HG03460 (cell line): ENCODE data around the gene RERGL.
"Not testable (repeated sequence)": the region's sequence is repeated elsewhere in the genome, so short reads cannot be mapped to it uniquely, and the experiment has no call there.

ENCODE experiments used
- ATAC-seq: cut with Tn5 transposase; IDR thresholded peaks from one replicate; pipeline ENCODE4 v1.9.1; 2021; ENCODE audit not compliant: unreplicated experiment

RERGL gene, protein sequence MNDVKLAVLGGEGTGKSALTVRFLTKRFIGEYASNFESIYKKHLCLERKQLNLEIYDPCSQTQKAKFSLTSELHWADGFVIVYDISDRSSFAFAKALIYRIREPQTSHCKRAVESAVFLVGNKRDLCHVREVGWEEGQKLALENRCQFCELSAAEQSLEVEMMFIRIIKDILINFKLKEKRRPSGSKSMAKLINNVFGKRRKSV

DNA sequence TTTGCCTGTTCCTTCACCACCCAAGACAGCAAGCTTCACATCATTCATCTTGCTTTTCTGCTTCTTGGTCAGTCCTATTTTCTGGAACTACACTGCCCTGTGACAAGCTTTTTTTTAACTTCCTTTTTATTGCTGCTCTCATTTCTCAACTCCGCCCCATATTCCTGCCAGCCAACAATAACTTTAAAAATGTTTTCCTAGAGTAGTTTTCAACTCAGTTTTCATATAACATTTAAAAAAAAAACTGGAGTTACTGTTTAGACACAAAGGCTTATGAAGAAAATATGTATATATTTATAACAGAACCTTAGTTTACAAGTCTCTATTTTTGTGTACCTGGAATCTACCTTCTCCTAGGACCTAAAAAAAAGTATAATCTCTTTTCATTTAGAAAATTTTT, at the start of gene RERGL:
Gene RERGL (minus strand): TSS at position 101 of the 400 bp plus-strand sequence. CDS start 53 bp downstream, at position 48.
- ATAC-seq, result no peak

DNA sequence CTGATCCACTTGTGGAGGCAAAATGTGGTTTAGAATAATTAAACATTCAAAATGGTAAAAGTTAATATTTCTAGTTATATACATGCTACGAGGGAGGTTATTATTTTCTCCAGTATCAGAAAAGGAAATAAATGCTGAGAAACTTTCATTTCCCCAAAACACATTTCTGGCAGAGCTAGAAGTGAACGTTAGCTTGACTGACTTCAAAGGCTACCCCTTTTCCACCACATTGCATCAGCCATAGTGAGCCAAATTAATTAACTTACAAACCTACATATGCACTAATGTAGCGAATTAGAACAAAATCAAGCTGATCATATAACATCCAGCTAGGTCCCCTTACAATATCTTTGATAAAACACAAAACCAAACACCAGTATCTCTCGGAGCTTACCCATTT, 49.3 kb upstream of the RERGL start:
- no peak for ATAC-seq

DNA sequence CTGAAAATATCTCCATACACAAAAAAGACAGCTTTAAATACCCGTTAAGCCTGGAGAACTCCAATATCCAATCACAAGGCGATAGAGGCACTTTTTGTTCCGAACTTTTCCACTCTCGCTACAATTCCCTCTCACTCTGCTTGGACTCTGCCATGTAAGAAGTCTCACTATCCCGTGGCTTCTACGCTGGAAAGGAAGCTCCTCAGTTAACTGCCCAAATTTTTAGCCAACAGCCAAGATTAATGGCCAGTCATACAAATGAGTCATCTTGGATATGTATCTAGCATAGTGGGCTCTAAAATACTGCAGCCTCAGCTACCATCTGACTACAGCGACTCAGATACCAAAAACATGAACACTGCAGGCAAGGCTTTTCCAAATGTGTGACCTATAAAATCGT, 45.5 kb upstream of the RERGL start:
- ATAC-seq, result no peak

DNA sequence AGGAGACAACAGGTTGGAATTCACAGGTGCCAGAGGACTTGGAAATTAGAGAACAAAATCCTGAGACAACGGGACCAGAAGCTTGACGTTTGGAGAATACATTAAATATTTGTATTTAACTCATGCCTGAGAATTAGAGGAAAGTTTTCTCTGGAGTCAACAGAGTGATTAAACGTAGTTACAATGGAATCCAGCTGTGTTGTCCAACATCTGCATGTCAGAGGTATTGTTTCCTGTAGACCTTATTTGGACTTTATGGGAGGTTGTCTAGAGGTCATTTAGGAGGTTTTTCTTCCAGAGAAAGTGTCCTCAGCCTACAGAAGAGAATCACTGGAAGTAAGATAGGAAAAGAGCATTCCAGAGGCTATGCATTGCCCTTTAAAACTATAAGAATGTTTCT, 45.1 kb upstream of the RERGL start:
- no peak for ATAC-seq

DNA sequence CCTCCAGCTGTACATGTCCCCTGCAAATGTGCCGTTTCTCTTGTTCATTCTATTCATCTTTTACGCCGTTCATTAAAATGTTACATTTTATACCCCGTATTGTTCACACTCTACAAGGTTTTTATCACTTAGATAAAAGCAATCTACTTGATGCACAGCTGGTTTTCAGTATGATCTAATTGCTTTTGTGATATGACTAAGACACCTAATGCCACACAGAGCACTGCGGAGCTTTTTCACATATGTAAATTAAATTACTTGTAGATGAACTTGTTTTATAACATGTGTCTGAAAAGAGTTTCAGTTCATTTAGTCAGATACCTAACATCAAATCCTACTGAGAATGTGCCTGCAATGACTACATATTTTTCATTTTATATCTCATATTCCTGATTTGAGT, 40.9 kb upstream of the RERGL start:
- no peak for ATAC-seq

DNA sequence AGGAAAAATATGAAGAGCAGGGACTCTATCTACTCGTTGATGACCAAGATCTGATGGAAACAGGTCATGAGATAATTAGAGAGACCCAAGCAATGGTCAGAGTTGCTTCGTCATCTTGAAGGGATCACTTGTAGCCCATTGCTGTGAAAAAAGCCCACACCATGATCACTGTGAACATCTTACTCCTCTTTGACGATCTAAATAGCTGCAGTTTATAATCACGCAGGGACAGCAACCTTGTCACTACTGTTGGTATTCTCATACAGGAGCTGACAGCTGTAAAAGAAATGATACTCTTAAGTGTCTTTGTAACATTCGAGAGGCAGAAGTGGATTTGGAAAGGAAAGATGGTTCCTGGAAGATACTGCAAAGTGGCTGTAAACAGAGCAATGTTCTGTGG, 33.7 kb upstream of the RERGL start:
- ATAC-seq, result no peak

DNA sequence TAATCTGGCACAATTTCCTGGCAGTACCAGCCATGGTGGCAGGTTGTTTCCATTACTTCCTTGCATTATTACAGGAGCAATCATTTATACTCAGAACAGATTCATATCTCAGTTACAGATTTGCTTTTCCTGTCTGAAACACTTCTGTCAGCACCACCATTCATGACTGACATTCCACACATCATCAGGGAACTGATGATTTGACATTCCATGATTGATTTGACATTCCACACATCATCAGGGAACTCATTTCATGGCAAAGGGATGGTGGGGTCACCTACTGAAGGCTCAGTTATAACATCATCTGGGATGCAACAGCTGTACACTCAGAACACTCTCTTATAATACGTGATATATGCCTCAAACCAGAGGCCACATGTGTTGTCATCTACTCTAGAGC, 30.9 kb upstream of the RERGL start:
- no peak for ATAC-seq

DNA sequence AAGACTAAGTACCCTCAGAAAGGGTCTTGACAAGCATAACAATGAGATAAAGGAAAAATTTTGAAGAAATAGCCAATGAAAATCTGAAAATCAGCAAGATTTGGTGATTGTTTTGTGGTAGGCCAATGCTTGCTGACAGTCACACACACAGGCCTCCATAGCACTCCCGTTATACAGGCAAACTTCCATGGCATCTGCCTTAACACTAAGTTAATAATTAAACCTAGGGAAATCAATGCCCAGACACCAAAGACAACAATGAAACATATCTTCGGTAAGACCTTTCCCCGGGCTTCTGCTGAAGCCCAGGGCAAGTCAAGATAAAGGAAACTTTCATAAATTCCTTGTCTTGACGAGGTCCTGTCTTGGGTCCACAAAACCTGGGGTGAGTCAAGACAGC, 18.6 kb upstream of the RERGL start:
- ATAC-seq, result no peak

DNA sequence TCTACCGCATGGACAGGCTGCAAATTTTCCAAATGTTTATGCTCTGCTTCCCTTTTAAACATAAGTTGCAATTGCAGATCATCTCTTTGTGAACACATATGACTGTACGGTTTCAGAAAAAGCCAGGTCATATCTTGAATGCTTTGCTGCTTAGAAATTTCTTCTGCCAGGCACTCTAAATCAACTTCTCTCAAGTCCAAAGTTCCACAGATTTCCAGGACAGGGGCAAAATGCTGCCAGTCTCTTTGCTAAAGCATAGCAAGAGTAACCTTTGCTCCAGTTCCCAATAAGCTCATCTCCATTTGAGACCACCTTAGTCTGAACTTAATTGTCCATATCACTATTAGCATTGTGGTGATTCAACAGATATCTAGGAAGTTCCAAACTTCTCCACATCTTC, 13.6 kb upstream of the RERGL start:
- no peak for ATAC-seq

DNA sequence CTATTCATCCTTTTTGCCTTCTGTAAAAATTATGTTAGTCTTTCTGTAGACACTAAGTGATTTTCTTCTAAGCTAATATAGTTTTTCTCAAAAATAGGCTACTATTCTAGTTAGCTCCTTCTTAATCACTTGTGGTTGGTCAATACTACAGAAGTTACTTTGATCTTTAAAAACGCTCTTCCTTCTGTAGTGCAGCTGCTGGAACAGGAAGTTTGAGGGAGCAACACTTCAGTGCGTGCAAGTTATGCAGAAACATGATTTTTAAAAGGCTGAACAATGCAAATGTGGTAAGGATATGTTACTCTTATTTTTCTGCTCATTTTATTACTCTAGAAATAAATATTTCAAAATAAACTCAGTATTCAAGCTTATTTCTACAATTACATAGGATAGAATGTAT, 11.1 kb upstream of the RERGL start:
- ATAC-seq, result no peak

DNA sequence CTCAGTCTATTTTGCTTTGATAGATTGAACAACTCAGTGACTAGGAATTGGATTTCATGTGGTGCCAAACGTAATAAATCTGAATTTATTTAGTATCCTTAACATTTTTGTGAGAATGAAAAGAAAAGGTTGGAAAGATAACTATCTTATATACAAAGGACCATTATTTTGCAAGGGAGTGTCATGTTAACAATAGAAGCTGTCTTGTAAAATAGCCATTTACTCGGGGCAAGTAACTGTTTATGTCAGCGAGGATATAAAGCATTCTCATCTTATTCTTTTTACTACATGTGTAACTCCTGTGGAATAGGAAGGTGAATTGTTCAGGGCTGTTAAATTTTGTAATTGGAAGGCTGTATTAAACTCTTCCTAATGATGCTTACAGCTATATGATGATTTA, 5.9 kb downstream of the RERGL start:
- no peak for ATAC-seq

DNA sequence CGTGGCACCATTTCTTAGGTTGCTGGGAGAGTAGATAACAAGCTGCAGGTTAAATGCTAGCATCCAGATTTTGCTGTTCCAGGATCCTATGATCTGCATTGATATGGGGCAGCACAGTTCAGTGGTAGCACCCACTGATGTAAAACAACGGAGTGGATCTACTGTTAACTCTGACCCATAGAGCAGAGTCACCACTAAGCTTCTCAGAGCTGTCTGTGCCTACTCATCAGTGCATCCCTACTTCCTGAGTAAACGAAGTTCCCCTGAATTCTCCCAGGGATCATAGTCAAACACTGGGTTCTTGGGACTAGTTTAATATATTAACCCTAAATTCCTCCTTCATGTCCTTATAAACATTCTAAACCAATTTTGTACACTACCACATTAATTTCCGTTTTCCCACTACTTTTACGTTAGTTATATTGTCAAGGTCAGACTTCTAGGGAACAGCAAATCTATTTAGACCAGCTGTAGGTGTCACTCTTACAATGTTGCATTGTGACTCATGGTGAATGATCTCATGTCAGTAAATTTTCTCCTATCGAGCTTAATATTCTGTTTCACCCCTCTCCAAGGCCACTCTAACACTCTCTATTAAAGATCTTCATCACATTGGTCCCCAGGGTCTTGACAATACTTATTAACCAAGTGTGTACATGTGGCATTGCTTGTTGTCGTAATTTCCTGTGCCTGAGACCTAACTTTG, 10.3 kb downstream of the RERGL start:
- ATAC-seq, result no peak

DNA sequence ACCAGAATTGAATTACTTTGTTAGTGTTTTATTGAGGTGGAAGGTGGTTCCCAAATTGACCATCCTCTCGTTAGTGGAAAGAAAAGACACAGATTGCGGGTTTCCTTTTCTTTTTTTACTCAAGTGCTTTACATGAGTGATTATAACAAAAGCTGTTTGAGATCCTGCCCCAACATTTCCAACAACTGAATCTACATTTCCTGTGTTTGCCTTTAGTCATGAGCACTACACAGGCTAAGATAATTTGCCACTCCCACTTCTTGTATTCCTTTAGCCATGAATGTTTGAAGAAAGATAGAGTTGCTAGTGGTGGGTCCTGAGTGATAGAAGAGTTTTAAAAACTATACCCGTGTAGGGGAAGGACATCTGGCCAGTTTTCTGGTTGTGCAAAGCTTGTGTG, 16.0 kb downstream of the RERGL start:
- no peak for ATAC-seq

DNA sequence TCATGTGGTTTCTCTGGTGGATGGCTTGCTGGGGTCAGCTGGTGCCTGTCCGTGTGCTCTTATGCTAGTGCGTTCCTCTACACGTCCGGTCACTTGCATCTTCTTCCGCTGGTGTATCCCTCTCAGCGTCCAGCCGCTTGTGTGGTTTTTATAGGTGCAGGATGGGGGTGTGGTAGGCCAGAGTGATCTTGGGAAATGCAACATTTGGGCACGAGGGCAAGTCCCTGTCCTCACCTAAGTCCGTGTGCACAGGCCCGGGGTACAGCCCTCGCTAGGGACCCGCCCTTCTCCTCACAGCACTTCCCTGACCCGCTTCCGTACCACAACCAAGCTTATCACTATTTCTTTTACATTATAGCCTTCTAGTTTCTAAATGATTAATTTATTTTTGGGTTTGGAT, 17.3 kb downstream of the RERGL start:
- no peak for ATAC-seq

DNA sequence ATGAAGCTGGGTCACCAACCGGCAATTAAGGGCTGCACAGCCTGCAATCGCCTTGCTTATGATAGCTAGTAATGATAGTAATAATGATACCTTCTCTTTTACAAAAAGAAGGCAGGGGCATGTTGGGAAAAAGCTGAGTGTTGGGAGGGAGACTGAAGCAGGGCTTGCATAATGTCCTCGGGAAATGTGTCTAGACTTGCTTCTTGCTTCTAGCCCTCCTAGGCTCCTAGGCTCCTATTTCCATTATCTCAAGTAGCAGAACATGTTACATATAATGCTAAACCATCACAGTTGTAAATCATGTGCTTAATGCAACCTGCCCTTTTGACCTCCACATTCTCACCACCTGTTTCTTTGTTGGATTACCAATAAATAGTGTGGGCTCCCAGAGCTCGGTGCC, 18.7 kb downstream of the RERGL start:
- ATAC-seq, result no peak

DNA sequence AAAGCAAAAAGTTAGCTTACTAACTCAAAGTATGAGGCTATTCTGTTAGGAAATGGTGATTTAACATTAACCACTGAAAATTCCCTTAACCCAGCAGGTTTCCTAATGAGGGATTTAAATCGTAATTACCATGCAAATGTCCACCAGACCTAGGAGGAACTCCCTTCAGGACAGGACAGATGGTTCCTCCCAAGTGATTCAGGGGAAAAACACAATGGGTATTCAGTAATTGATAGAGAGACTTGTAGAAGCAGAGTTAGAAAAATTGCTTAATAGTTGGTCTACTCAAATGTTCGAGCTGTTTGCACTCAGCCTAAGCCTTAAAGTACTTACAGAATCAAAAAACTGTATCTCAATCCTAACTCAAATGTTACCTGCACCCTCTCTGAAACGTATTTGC, 21.6 kb downstream of the RERGL start:
- ATAC-seq, result no peak

DNA sequence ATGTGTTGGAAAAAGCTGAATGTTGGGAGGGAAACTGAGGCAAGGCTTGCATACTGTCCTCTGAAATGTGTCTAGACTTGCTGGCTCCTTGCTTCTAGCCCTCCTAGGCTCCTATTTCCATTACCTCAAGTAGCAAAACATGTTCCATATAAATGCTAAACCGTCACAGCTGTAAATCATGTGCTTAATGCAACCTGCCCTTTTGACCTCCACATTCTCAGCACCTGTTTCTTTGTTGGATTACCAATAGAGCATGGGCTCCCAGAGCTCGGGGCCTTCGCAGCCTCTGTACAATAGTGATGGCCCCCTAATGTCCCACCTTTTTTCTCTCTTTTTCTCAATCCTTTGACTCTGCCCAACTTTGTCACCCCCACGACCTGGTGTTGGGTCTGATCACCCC, 23.3 kb downstream of the RERGL start:
- ATAC-seq, result no peak

DNA sequence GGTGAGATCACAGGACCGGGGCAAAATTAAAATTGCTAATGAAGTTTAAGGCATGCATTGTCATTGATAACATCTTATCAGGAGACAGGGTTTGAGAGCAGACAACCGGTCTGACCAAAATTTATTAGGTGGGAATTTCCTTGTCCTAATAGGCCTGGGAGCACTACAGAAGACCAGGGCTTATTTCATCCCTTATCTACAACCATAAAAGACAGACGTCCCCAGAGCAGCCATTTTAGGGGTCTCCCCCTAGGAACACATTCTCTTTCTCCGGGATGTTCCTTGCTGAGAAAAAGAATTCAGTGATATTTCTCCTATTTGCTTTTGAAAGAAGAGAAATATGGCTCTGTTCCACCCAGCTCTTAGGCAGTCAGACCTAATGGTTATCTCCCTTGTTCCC, 27.1 kb downstream of the RERGL start:
- not testable (repeated sequence) for ATAC-seq

DNA sequence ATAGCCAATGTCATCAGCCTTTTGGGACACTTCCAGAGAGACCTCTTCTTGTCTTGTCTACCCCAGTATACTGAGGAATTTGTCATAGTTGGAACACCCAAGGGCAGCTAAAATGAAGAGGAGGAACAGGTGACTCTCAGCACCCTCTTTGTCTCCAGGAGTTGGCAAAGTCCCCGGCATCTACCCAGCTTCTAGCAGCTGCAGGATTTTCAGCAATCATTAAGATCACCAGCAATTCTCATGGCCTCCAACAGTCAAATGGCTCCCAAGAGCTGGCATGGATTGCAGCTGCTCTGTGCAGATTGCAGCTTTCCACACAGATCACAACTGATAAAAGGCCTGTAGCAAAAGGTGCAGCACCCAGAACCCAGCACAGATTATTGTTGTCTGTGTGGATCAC, 32.9 kb downstream of the RERGL start:
- no peak for ATAC-seq

DNA sequence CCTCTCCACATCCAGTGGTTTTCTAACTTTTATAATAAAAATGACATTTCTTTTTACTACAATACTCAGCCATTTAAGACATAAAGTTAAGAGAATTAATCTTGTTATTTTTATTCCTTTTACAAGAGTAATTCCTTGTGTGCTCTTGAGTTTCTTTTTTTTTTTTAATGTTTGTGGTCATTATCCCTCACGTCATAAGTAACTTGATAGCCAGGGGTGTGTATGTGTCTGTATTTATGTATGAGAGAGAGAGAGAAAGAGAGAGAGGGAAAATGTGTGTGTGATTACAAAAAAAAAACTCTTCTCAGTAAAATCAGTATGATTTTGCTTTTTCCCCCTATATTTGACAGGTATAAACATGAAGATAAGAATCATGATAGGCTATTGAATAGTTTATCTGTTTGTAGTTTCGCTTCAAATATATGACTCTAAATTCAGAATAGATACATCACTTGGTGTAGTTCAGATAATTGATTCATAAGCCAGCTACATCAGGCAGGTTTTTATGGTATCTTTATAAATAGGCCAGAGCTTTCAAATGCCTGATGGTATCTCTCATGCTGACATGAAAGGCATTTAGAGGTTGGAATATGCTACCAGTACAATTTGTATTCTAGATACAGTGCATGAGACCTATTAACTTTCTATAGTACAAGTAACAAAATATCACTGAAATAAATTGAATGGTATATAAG, 34.9 kb downstream of the RERGL start:
- ATAC-seq, result no peak

DNA sequence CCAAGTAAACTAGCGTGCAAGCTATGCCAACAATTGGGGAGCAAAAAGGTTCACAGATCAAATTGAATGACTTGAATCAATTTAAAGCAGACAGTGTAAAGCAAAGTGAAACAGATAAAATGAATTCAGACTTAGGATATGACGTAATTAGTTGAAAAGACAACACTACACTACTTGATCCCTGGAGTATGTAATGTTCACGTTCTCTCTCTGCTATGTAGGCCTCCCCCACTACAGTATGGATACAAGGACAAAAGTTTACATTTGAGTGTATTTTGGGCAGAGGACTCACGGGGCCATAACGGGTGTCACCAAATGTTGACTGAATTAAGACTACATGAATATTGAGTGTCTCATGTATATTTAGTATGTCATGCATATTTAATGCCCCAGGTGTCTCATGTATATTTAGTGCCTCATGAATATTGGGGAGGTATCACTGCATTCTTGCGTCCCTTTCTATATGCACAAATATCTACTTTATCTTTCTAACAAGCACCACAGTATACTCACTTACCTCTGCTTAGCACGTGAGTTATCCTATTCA, 44.5 kb downstream of the RERGL start:
- no peak for ATAC-seq

DNA sequence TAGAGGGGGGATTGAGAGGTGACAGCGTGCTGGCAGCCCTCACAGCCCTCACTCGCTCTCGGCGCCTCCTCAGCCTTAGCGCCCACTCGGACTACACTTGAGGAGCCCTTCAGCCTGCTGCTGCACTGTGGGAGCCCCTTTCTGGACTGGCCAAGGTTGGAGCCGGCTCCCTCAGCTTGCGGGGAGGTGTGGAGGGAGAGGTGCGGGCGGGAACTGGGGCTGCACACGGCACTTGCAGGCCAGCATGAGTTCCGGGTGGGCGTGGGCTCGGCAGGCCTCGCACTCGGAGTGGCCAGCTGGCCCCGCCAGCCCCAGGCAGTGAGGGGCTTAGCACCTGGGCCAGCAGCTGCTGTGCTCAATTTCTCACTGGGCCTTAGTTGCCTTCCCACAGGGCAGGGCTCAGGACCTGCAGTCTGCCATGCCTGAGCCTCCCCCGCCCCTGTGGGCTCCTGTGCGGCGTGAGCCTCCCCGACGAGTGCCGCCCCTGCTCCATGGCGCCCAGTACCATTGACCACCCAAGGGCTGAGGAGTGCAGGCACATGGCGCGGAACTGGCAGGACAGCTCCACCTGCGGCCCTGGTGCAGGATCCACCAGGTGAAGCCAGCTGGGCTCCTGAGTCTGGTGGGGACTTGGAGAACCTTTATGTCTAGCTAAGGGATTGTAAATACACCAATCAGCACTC, 49.8 kb downstream of the RERGL start:
- not testable (repeated sequence) for ATAC-seq
